Esophagus squamous epithelium (tissue), 5 donors: Measurements from ENCODE around the gene KCNA5. TPM values are rescaled to one million over a fixed set of nuclear protein-coding genes. Genes with fewer than 3 reads are reported as not detected.

ENCODE experiments used
- DNase-seq: peaks from one replicate; lab custom pipeline; 2025; lab: John Stamatoyannopoulos, UW
- H3K27ac ChIP-seq, 4 donors: fragments of 200-600 bp; sonication (generic); one replicate each; pipeline ENCODE4 v1.5.1; 2016 to 2019; ENCODE audit warnings: mild to moderate bottlenecking in 1 of 4
- H3K27me3 ChIP-seq, 4 donors: fragments of 200-600 bp; sonication (generic); 1 replicate in 3 of 4; 2 replicates in 1 of 4; pipeline versions ENCODE4 v1.5.1 to v1.6.0; 2017 to 2021; ENCODE audit warnings: antibody characterized with exemption in 1 of 4
- H3K36me3 ChIP-seq, 3 donors: fragments of 200-600 bp; sonication (generic); one replicate each; pipeline ENCODE4 v1.5.1; 2016 to 2019
- H3K4me1 ChIP-seq, 3 donors: fragments of 200-600 bp; sonication (generic); one replicate each; pipeline ENCODE4 v1.5.1; 2017 to 2019
- H3K4me3 ChIP-seq, 4 donors: fragments of 200-600 bp; sonication (generic); 1 replicate in 3 of 4; 2 replicates in 1 of 4; pipeline ENCODE4 v1.5.1; 2016 to 2019; ENCODE audit warnings: mild to moderate bottlenecking in 2 of 4, moderate library complexity in 1 of 4
- H3K9me3 ChIP-seq, 3 donors: fragments of 200-600 bp; sonication (generic); one replicate each; pipeline ENCODE4 v1.5.1; 2016 to 2019
- CTCF ChIP-seq, 6 experiments: fragments of 450-650 bp in 4 of 6; fragments of 200-600 bp in 2 of 6; sonication (generic) in 2 of 6; IDR thresholded peaks; one replicate each; pipeline ENCODE4 v1.5.1; 2016 to 2019; ENCODE audit warnings: antibody characterized with exemption in 6 of 6, mild to moderate bottlenecking in 4 of 6, moderate library complexity in 4 of 6
- POLR2A ChIP-seq, 4 donors: fragments of 450-650 bp; IDR thresholded peaks; one replicate each; pipeline ENCODE4 v1.6.1; 2017; ENCODE audit warnings: antibody characterized with exemption in 4 of 4, mild to moderate bottlenecking in 4 of 4, moderate library complexity in 3 of 4
- WGBS, 2 donors: methylation state at CpG; one replicate each; pipeline ENCODE4 v1.1.5; 2018; 5-methylcytosine and 5-hydroxymethylcytosine counted together
- intact Hi-C: fragments of 100-400 bp; cut with DNase I; formaldehyde crosslinking; loops from one replicate; pipeline ENCODE4 v1.15.0; 2022
- total RNA-seq, 4 donors: library from RNA; depleted of rRNA; stranded (reverse); fragments of >200 nt; gene quantifications; one replicate each; pipeline ENCODE4 v1.1.0, GENCODE V29; 2016
- donor health status: DM: yes; HTN: yes; CAD: no.

The KCNA5 gene
- total RNA-seq, 4 donors from 2014 or later: 0.13 to 8.2 (median 1.8) TPM; not detected in 1

- H3K27me3 ChIP-seq: peaks cover 0 to 39% (median 0%) of the 10 kb centered on the region in 4 donors
- H3K9me3 ChIP-seq: no peaks in the 10 kb centered on the region
- H3K27ac ChIP-seq: no peak overlapping the region
- 79 to 82% methylated on average over 7 of the region's 7 CpGs for WGBS, 2 donors
- no peaks in the 10 kb centered on the region for H3K4me1 ChIP-seq
- intact Hi-C loops: no loop called here
- no peak overlapping the region for H3K4me3 ChIP-seq
- DNase-seq: no peak
- no peaks in the 10 kb centered on the region for H3K36me3 ChIP-seq
- TF ChIP-seq POLR2A (IDR thresholded peaks at IDR 0.05): no peak
- TF ChIP-seq CTCF (IDR thresholded peaks at IDR 0.05): no peak
Observed at GRCh38 chr12:5036031-5036430, 7.6 kb upstream of the KCNA5 start.

GRCh38 chr12:5037795-5038357, 5.8 kb upstream of the KCNA5 start:
- no peaks in the 10 kb centered on the region for H3K9me3 ChIP-seq
- intact Hi-C loops: no loop called here
- no peak overlapping the region for H3K4me3 ChIP-seq
- no peak for TF ChIP-seq CTCF (IDR thresholded peaks at IDR 0.05)
- no peak for TF ChIP-seq POLR2A (IDR thresholded peaks at IDR 0.05)
- no peaks in the 10 kb centered on the region for H3K36me3 ChIP-seq
- H3K27me3 ChIP-seq: peaks cover 0 to 57% (median 0%) of the 10 kb centered on the region in 4 donors
- no peaks in the 10 kb centered on the region for H3K4me1 ChIP-seq
- H3K27ac ChIP-seq: no peak overlapping the region
- 71 to 84% methylated on average over 8 to 9 of the region's 9 CpGs for WGBS, 2 donors
- DNase-seq: no peak

- DNase-seq: no peak
- Histone ChIP-seq H3K27me3 (peaks cover 0 to 67% (median 2%) of the 10 kb centered on the region in 4 donors), H3K9me3 (no peaks in the 10 kb centered on the region), H3K4me1 (peaks cover 0 to 4% (median under 1%) of the 10 kb centered on the region in 3 donors), H3K4me3 (no peak overlapping the region), H3K36me3 (no peaks in the 10 kb centered on the region), H3K27ac (no peak overlapping the region)
- no peak for TF ChIP-seq CTCF (IDR thresholded peaks at IDR 0.05)
- no peak for TF ChIP-seq POLR2A (IDR thresholded peaks at IDR 0.05)
- WGBS, 2 donors: 34 to 40% methylated on average over 4 of the region's 4 CpGs
- intact Hi-C loops: no loop called here
Observed at GRCh38 chr12:5038781-5039311, 4.8 kb upstream of the KCNA5 start.

GRCh38 chr12:5039815-5040214, 3.9 kb upstream of the KCNA5 start:
- intact Hi-C loops: no loop called here
- TF ChIP-seq CTCF (IDR thresholded peaks at IDR 0.05) (no peak), POLR2A (IDR thresholded peaks at IDR 0.05) (no peak)
- Histone ChIP-seq H3K4me1 (peaks cover 0 to 9% (median 2%) of the 10 kb centered on the region in 3 donors), H3K27ac (no peak overlapping the region), H3K9me3 (no peaks in the 10 kb centered on the region), H3K36me3 (no peaks in the 10 kb centered on the region), H3K27me3 (peaks cover 0 to 76% (median 7%) of the 10 kb centered on the region in 4 donors), H3K4me3 (no peak overlapping the region)
- DNase-seq: no peak
- 65 to 81% methylated on average over 3 of the region's 3 CpGs for WGBS, 2 donors

- 54 to 61% methylated on average over 5 of the region's 5 CpGs for WGBS, 2 donors
- no peak for DNase-seq
- Histone ChIP-seq H3K4me1 (peaks cover 0 to 9% (median 2%) of the 10 kb centered on the region in 3 donors), H3K27me3 (peaks cover 0 to 82% (median 7%) of the 10 kb centered on the region in 4 donors), H3K36me3 (no peaks in the 10 kb centered on the region), H3K4me3 (no peak overlapping the region), H3K27ac (no peak overlapping the region), H3K9me3 (no peaks in the 10 kb centered on the region)
- intact Hi-C loops: no loop called here
- no peak for TF ChIP-seq CTCF (IDR thresholded peaks at IDR 0.05)
- TF ChIP-seq POLR2A (IDR thresholded peaks at IDR 0.05): no peak
Observed at GRCh38 chr12:5040368-5040767, 3.3 kb upstream of the KCNA5 start.
